ENCODE measurements around the gene PSD4.

- no peak for TF ChIP-seq CTCF (IDR thresholded peaks at IDR 0.05)
- no peak for TF ChIP-seq BCL3 (IDR thresholded peaks at IDR 0.05)
- no peak for TF ChIP-seq MAX (IDR thresholded peaks at IDR 0.05)
- no peak for TF ChIP-seq POLR2A (IDR thresholded peaks at IDR 0.05; ENCODE audit: low read length)
- TF ChIP-seq E2F6 (IDR thresholded peaks at IDR 0.05; ENCODE audit: borderline replicate concordance, low read depth), result no peak
- no peak for TF ChIP-seq RAD21 (conservative IDR thresholded peaks at IDR 0.05 in 1 of 2, IDR thresholded peaks at IDR 0.05 in 1 of 2)
- TF ChIP-seq EHMT2 (IDR thresholded peaks at IDR 0.05; ENCODE audit: low read depth), result no peak
- TF ChIP-seq JUN (IDR thresholded peaks at IDR 0.05), result no peak
- no peak for TF ChIP-seq CHD2 (IDR thresholded peaks at IDR 0.05; ENCODE audit: low read length, partially characterized antibody)
- no peak for TF ChIP-seq HOXB13 (CRISPR knock-in tag; IDR thresholded peaks at IDR 0.05; ENCODE audit: low read depth)
Measured at GRCh38 chr2:113124984-113125855, 48.6 kb upstream of the PSD4 start.

Measured in A549 (cell line).